Mucosa of stomach (tissue), 1 donor: ENCODE measurements around the gene WDR70.
"Not testable (repeated sequence)": the region's sequence is repeated elsewhere in the genome, so short reads cannot be mapped to it uniquely, and the experiment has no call there.

ENCODE experiments used
- H3K27me3 ChIP-seq: one replicate; pipeline ENCODE4 v1.7.0; 2013; ENCODE audit warnings: mild to moderate bottlenecking, low read length; ENCODE audit not compliant: control insufficient read depth, insufficient read depth
- H3K36me3 ChIP-seq: one replicate; pipeline ENCODE4 v1.7.0; 2013; ENCODE audit warnings: low read length; ENCODE audit not compliant: control insufficient read depth, insufficient read depth
- H3K4me1 ChIP-seq: one replicate; pipeline ENCODE4 v1.7.0; 2013; ENCODE audit warnings: mild to moderate bottlenecking, low read length; ENCODE audit not compliant: control insufficient read depth, insufficient read depth
- H3K4me3 ChIP-seq: one replicate; pipeline ENCODE4 v1.7.0; 2013; ENCODE audit warnings: low read length
- H3K9ac ChIP-seq: one replicate; pipeline ENCODE4 v1.7.0; 2013; ENCODE audit warnings: mild to moderate bottlenecking, low read length, moderate library complexity
- H3K9me3 ChIP-seq: one replicate; pipeline ENCODE4 v1.7.0; 2013; ENCODE audit warnings: mild to moderate bottlenecking, low read length, moderate library complexity; ENCODE audit not compliant: control insufficient read depth
- donor health status: Pancreatic carcinoma.

Gene WDR70

GRCh38 chr5:37769840-37770239 lies 390.7 kb downstream of the WDR70 start:
- Histone ChIP-seq H3K9ac (no peak overlapping the region), H3K27me3 (no peaks in the 10 kb centered on the region), H3K36me3 (no peaks in the 10 kb centered on the region), H3K9me3 (no peaks in the 10 kb centered on the region), H3K4me1 (no peaks in the 10 kb centered on the region), H3K4me3 (no peak overlapping the region)

DNA sequence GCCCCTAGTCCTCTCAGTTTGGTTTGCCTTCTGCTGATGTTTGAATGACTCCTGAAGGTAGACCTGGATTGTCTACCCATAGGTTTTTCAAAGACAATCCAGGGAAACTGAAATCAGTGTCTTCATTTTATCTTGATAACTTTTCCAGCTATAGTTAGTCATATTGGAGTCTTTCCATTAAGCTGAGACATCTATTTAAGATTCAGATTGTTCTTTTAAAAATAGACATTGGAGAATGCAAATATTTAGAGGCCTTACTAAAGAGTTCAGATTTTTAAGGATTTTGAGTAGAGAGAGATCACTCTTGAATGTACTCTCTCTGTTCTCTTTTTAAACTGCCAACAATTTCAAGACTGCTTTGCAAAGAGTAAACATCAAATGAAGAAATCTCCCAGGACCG lies 391.7 kb downstream of the WDR70 start:
- Histone ChIP-seq H3K4me1 (no peaks in the 10 kb centered on the region), H3K27me3 (no peaks in the 10 kb centered on the region), H3K9ac (no peak overlapping the region), H3K9me3 (no peaks in the 10 kb centered on the region), H3K4me3 (no peak overlapping the region), H3K36me3 (no peaks in the 10 kb centered on the region)

DNA sequence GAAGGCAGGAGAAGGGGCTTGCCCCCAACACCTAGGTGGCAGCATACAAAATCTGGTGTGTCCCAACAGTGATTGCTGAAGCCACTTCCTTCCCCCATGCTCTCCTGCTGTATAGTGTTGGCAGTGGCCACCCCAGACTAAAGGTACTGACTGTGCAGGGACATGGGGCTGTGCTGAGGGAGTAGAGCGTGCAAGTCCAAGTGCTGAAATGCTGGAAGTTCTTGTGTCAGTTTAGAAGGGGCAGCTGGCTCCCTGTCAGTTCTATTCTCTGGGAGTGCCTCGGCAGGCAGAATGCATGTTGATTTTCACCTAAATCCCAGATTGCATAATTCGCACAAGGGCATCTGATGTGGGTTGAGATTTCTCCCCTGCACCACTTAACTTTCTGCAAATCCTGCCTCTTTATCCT lies 392.1 kb downstream of the WDR70 start:
- Histone ChIP-seq H3K27me3 (no peaks in the 10 kb centered on the region), H3K9ac (no peak overlapping the region), H3K4me3 (no peak overlapping the region), H3K9me3 (no peaks in the 10 kb centered on the region), H3K36me3 (no peaks in the 10 kb centered on the region), H3K4me1 (no peaks in the 10 kb centered on the region)

DNA sequence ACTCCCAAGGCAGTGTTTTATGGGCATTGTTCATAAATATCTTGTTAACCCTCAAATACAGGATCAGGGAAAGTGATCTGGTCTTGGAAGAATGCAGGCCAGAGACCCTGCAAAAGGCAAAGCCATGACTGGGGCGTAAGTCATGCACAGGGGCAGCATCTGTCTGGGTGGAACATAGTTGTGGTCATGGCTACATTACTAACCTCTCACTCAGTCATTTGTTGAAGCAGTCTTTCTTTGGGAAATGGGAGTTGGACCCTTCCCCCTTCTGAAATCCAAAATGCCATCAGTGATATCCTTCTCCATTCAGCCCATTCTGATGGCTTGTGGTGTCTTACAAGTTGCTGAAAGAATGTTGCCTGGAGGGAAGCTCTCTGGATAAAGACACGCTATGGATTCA lies 392.6 kb downstream of the WDR70 start:
- Histone ChIP-seq H3K4me3 (no peak overlapping the region), H3K36me3 (no peaks in the 10 kb centered on the region), H3K4me1 (no peaks in the 10 kb centered on the region), H3K27me3 (no peaks in the 10 kb centered on the region), H3K9me3 (no peaks in the 10 kb centered on the region), H3K9ac (no peak overlapping the region)

DNA sequence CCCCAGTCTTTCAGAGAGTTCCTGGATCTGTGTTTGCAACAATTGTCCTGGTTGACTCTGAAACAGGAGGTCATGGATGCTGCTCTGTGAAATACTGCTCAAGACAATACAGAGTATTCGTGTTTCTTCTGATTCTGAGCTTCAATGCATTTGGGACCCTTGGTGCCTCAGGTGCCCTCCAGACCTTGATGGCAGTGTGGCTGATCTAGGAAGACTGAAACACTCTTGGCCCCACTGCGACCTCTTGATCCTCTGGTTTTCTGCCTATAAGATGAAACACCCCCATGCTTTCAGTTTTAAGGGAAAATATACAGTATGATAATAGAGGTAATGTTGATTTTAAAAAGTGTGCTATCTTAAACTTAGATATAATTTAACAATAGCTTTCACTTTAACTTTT lies 393.1 kb downstream of the WDR70 start:
- H3K4me1 ChIP-seq, result no peaks in the 10 kb centered on the region

DNA sequence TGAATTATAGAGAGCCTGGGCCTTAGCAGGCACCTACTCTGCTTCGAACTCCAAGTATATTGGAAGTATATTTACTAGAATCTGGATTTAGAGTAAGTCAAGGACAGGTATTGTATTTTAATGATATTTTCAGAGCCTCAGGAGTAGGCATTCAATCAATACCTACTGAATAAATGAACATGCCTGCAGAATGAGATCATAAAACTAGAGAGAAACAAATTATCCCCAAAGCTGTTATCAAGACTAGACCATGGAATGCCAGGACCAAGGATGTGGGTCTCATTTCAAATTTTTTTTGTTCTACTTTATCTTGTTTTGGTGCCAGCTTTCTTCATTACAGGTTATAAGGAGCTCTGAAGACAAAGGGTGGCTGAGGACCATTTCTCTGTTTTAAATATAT lies 394.7 kb downstream of the WDR70 start:
- Histone ChIP-seq H3K4me1 (no peaks in the 10 kb centered on the region), H3K4me3 (no peak overlapping the region), H3K27me3 (no peaks in the 10 kb centered on the region)

More for the DNA sequence above, 393.1 kb downstream of the WDR70 start:
- H3K9ac ChIP-seq, result no peak overlapping the region
- no peaks in the 10 kb centered on the region for H3K9me3 ChIP-seq
- H3K27me3 ChIP-seq, result no peaks in the 10 kb centered on the region
- no peak overlapping the region for H3K4me3 ChIP-seq
- no peaks in the 10 kb centered on the region for H3K36me3 ChIP-seq

GRCh38 chr5:37774912-37775483 lies 395.9 kb downstream of the WDR70 start:
- no peak overlapping the region for H3K9ac ChIP-seq
- H3K4me3 ChIP-seq, result no peak overlapping the region
- H3K4me1 ChIP-seq, result no peaks in the 10 kb centered on the region
- H3K9me3 ChIP-seq, result no peaks in the 10 kb centered on the region
- H3K27me3 ChIP-seq, result no peaks in the 10 kb centered on the region
- no peaks in the 10 kb centered on the region for H3K36me3 ChIP-seq

More for the DNA sequence above, 394.7 kb downstream of the WDR70 start:
- no peak overlapping the region for H3K9ac ChIP-seq
- no peaks in the 10 kb centered on the region for H3K36me3 ChIP-seq
- H3K9me3 ChIP-seq, result no peaks in the 10 kb centered on the region

GRCh38 chr5:37776826-37777225 lies 397.7 kb downstream of the WDR70 start:
- H3K9me3 ChIP-seq, result no peaks in the 10 kb centered on the region

GRCh38 chr5:37777432-37778130 lies 398.5 kb downstream of the WDR70 start:
- Histone ChIP-seq H3K4me3 (no peak overlapping the region), H3K9me3 (no peaks in the 10 kb centered on the region), H3K27me3 (no peaks in the 10 kb centered on the region), H3K4me1 (no peaks in the 10 kb centered on the region), H3K36me3 (no peaks in the 10 kb centered on the region), H3K9ac (no peak overlapping the region)

More at GRCh38 chr5:37776826-37777225, 397.7 kb downstream of the WDR70 start:
- Histone ChIP-seq H3K4me1 (no peaks in the 10 kb centered on the region), H3K4me3 (no peak overlapping the region), H3K9ac (no peak overlapping the region), H3K36me3 (no peaks in the 10 kb centered on the region), H3K27me3 (no peaks in the 10 kb centered on the region)

GRCh38 chr5:37781409-37781808 lies 402.3 kb downstream of the WDR70 start:
- not testable (repeated sequence) for H3K27me3 ChIP-seq, H3K36me3 ChIP-seq, H3K4me3 ChIP-seq, H3K9me3 ChIP-seq, H3K9ac ChIP-seq, H3K4me1 ChIP-seq

GRCh38 chr5:37786416-37786815 lies 407.3 kb downstream of the WDR70 start:
- H3K4me1 ChIP-seq, result no peaks in the 10 kb centered on the region
- no peaks in the 10 kb centered on the region for H3K9me3 ChIP-seq
- no peak overlapping the region for H3K9ac ChIP-seq
- H3K27me3 ChIP-seq, result no peaks in the 10 kb centered on the region
- H3K36me3 ChIP-seq, result no peaks in the 10 kb centered on the region
- H3K4me3 ChIP-seq, result no peak overlapping the region

- H3K9ac ChIP-seq, result no peak overlapping the region
- H3K9me3 ChIP-seq, result no peaks in the 10 kb centered on the region
- no peaks in the 10 kb centered on the region for H3K36me3 ChIP-seq
- H3K4me3 ChIP-seq, result no peak overlapping the region
- no peaks in the 10 kb centered on the region for H3K4me1 ChIP-seq
- H3K27me3 ChIP-seq, result no peaks in the 10 kb centered on the region
These were observed 407.9 kb downstream of the WDR70 start for GRCh38 chr5:37786862-37787519.
